ENCODE measurements around the gene TECPR1.

Gene TECPR1

DNA sequence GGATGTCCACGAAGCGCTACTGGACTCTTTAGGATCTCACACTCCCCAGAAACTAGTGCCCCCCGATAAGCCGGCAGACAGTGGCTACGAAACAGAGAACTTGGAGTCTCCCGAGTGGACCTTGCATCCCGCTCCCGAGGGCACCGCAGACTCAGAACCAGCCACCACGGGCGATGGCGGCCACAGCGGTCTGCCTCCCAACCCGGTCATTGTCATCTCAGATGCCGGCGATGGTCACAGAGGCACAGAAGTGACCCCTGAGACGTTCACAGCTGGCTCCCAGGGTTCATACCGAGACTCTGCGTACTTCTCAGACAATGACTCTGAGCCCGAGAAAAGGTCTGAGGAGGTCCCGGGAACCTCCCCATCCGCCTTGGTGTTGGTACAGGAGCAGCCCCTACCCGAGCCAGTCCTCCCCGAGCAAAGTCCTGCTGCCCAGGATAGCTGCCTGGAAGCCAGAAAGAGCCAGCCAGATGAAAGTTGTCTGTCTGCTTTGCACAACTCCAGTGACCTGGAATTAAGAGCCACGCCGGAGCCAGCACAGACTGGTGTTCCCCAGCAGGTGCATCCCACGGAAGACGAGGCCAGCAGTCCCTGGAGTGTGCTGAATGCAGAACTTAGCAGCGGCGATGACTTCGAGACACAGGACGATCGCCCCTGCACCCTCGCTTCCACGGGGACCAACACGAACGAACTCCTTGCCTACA, 58.4 kb downstream of the TECPR1 start:
- Mint-ChIP-seq H3K4me1 (ENCODE audit: low read depth) (peaks cover 7% of the 10 kb centered on the region), H3K9me3 (no peaks in the 10 kb centered on the region), H3K27ac (no peak overlapping the region), H3K36me3 (ENCODE audit: low read depth) (peaks cover 7% of the 10 kb centered on the region), H3K4me3 (no peak overlapping the region), H3K27me3 (ENCODE audit: low read depth) (no peaks in the 10 kb centered on the region)

DNA sequence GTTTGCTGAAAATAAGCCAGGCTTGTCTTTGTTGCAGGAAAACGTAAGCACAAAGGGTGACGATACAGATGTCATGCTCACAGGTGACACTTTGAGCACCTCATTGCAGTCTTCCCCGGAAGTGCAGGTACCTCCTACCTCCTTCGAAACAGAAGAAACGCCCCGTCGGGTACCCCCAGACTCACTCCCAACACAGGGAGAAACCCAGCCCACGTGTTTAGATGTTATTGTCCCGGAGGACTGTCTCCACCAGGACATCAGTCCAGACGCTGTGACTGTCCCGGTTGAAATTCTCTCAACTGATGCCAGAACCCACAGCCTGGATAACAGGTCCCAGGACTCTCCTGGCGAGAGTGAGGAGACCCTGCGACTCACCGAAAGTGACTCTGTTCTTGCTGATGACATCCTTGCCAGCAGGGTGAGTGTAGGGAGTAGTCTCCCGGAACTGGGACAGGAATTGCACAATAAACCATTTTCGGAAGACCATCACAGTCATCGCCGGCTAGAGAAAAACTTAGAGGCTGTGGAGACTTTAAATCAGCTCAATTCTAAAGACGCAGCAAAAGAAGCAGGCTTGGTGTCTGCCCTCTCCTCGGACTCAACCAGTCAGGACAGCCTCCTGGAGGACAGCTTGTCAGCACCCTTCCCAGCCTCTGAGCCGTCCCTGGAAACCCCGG, 59.1 kb downstream of the TECPR1 start:
- Mint-ChIP-seq H3K36me3 (ENCODE audit: low read depth) (peaks cover 9% of the 10 kb centered on the region), H3K27ac (no peak overlapping the region), H3K4me3 (no peak overlapping the region), H3K27me3 (ENCODE audit: low read depth) (no peaks in the 10 kb centered on the region), H3K9me3 (no peaks in the 10 kb centered on the region), H3K4me1 (ENCODE audit: low read depth) (peaks cover 7% of the 10 kb centered on the region)

DNA sequence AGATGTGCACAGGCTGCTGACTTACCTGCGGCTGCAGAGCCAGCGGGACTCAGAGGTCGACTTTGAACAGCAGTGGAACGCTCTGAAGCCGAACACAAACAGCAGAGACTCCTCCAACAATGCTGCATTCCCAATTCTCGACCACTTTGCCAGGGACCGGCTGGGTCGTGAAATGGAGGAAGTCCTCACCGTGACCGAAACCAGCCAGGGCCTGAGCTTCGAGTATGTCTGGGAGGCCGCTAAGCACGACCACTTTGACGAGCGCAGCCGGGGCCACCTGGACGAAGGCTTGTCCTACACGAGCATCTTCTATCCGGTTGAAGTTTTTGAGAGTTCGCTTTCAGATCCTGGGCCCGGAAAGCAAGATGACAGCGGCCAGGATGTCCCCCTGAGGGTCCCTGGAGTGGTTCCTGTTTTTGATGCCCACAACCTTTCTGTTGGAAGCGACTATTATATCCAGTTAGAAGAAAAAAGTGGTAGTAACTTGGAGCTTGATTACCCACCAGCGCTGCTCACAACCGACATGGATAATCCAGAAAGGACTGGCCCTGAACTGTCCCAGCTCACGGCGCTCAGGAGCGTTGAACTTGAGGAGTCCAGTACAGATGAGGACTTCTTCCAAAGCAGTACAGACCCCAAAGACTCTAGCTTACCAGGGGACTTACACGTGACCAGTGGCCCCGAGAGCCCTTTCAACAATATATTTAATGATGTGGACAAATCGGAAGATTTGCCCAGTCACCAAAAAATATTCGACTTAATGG, 60.2 kb downstream of the TECPR1 start:
- Mint-ChIP-seq H3K4me1 (ENCODE audit: low read depth) (peaks cover 7% of the 10 kb centered on the region), H3K9me3 (no peaks in the 10 kb centered on the region), H3K27me3 (ENCODE audit: low read depth) (no peaks in the 10 kb centered on the region), H3K36me3 (ENCODE audit: low read depth) (peaks cover 9% of the 10 kb centered on the region), H3K27ac (no peak overlapping the region), H3K4me3 (no peak overlapping the region)

DNA sequence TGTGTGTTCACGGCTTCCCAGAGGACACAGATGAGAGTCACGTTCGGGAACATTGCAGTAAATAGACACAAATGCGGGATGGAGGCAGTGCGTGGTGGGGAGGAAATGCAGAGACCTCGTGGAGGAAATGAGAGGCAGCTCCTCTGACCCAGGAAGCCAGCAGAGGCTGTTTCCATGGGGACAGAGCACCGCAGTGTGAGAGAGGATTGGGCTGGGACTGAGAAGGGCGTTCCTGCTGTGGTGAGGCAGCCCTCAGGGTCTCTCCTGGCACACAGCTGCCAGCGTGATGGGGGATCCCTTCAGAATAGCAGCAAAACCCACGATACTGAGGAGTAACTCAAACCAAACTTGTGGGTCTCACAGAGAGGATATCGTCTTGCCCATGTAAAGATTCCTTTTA, 62.5 kb downstream of the TECPR1 start:
- no peaks in the 10 kb centered on the region for H3K27me3 Mint-ChIP-seq (ENCODE audit: low read depth)
- peaks cover 9% of the 10 kb centered on the region for H3K36me3 Mint-ChIP-seq (ENCODE audit: low read depth)
- H3K4me3 Mint-ChIP-seq = no peak overlapping the region
- no peak overlapping the region for H3K27ac Mint-ChIP-seq
- H3K9me3 Mint-ChIP-seq = no peaks in the 10 kb centered on the region
- H3K4me1 Mint-ChIP-seq (ENCODE audit: low read depth) = peaks cover 7% of the 10 kb centered on the region

DNA sequence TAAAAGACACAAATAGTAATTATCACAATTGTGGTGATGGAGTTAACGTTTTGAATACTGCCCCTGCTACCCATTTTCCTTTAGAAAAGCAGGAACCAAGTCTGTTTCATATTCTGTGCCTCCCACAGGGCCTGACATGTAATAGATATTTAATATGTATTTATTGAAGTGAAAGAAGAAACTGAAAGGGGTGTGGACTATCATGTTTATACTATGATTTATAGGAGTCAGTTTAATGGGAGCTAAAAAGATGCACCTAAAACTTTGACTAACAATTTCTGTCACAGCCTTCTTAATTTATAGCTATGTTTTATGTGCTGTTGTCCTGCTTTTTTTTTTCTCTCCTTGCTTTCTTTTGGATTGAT, 64.9 kb downstream of the TECPR1 start:
- Mint-ChIP-seq H3K4me1 (ENCODE audit: low read depth) (peaks cover 7% of the 10 kb centered on the region), H3K9me3 (no peaks in the 10 kb centered on the region), H3K36me3 (ENCODE audit: low read depth) (peaks cover 9% of the 10 kb centered on the region), H3K27me3 (ENCODE audit: low read depth) (no peaks in the 10 kb centered on the region), H3K4me3 (no peak overlapping the region), H3K27ac (no peak overlapping the region)

DNA sequence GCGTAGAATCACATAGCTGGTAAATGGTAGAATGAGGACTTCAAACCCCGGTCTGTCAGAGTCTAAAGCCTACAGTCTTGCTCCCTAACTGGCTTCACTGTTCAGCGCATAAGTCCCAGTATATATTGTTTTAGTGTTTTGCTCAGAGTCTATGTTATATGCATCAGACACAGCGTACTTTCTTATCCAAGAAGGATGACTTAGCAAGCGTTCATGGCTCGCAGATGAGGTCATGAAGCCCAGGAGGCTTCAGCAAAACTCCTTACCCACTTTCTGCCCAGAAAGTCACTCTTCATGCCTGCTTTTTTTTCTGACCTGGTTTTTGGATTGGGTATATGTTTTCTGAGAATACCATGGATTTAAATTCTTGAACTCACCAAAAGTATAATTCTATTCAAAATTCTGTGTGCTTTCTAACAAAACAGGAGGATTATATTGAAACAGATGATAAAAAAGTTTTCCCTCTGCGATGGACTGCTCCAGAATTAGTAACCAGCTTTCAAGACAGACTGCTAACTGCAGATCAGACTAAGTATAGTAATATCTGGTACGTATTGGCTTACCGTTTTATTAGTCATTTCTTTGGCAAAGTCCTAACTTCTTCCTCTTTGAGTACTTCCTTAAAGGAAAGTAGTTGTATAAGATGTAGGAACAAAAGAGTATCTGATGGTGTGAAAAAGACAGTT, 65.4 kb downstream of the TECPR1 start:
- H3K4me3 Mint-ChIP-seq = no peak overlapping the region
- no peaks in the 10 kb centered on the region for H3K27me3 Mint-ChIP-seq (ENCODE audit: low read depth)
- peaks cover 9% of the 10 kb centered on the region for H3K36me3 Mint-ChIP-seq (ENCODE audit: low read depth)
- no peak overlapping the region for H3K27ac Mint-ChIP-seq
- H3K4me1 Mint-ChIP-seq (ENCODE audit: low read depth) = peaks cover 7% of the 10 kb centered on the region
- no peaks in the 10 kb centered on the region for H3K9me3 Mint-ChIP-seq

DNA sequence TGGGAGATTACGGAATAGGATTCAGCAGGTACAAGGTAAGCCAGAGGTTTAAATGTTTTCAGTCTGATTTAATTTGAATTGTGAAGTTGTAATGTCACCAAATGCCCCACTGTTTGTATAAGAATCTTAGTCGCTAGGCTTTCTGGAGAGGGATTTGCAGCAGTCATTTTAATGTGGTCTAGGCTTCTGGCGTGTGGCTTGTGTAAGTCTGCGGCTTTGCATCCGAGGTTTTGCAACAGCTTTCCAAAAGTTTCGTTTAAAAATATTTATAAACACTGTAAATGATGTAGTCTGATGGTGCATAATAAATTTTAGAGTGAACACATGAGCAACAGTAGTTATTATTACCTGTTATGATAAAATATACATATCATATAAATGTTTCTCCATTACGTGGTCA, 66.9 kb downstream of the TECPR1 start:
- peaks cover 7% of the 10 kb centered on the region for H3K36me3 Mint-ChIP-seq (ENCODE audit: low read depth)
- H3K27ac Mint-ChIP-seq = no peak overlapping the region
- no peaks in the 10 kb centered on the region for H3K27me3 Mint-ChIP-seq (ENCODE audit: low read depth)
- no peaks in the 10 kb centered on the region for H3K9me3 Mint-ChIP-seq
- H3K4me3 Mint-ChIP-seq = no peak overlapping the region
- H3K4me1 Mint-ChIP-seq (ENCODE audit: low read depth) = peaks cover 6% of the 10 kb centered on the region

DNA sequence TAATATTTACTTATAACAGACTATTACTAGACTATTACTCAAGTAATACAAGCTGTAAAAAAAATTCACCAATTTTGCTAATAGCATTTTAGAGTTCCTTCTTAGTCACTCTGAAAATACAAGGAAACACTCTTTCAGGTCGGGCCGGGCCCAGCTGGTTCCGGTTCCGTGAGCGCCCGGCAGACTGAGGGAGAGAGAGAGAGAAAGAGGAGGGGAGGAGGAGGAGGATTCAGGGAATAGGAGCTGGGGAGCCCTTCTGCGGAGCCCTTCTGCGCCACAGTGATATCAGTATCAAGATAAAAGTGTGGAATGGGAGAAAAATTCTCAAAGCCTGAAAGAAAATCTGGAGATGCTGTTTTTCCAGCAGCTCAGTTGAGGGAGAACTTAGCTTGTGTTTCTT, 71.3 kb downstream of the TECPR1 start:
- Mint-ChIP-seq H3K36me3 (ENCODE audit: low read depth) (no peaks in the 10 kb centered on the region), H3K4me1 (ENCODE audit: low read depth) (no peaks in the 10 kb centered on the region), H3K4me3 (no peak overlapping the region), H3K27me3 (ENCODE audit: low read depth) (no peaks in the 10 kb centered on the region), H3K27ac (no peak overlapping the region), H3K9me3 (no peaks in the 10 kb centered on the region)

DNA sequence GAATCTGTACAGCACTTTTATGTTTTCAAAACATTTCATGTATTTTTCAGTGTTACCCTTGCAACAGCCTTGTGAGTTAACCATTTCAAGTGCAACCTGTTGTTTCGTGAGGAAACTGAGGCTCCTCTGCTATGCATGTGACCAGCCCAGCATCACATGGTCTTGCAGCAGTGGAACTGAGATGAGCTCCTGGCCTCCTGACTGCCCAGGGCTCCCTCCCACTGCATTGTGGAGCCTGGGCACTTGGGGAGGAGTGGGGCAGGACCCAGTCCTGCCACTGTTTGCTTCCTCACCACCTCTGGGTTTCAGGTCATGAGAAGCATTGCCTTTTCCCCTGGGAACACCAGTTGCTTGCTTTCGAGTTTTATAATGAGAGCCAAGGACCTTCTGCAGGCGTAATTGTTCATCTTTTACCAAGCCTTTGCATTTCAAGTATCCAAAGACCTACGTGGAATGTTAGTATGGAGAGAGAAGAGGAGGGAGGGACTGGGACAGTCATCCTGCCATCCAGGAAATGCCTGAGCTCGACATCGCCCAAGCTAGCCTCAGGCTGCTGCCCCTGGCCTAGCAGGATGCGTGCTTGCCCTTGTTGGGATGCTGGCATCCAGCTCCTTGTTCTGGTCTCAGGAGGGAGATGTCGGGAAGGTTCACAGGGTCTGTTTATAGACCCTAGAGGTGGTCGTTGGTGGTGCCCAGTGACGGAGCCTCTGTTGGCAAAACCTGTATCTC, 73.1 kb downstream of the TECPR1 start:
- Mint-ChIP-seq H3K4me3 (no peak overlapping the region), H3K27me3 (ENCODE audit: low read depth) (no peaks in the 10 kb centered on the region), H3K27ac (no peak overlapping the region)

DNA sequence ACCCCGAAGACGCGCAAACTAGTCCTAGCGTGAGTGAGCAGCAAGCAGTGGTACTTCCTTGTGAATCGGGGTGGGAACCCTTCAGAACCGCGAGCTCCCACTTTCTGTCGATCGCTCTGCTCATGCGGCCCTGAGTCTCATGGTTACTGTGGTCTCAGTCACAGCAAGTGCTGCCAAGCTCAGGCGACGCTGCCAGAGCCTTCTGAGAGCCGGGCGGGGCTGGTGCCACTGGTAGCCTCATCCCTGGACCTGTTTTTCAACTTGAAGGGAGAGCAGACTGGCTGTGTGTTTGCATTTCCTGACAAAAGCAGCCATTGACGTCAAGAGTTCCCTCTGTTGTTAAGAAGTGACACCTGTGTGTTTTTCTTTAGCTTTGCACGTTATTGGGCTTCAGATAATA, 73.7 kb downstream of the TECPR1 start:
- peaks cover 4% of the 10 kb centered on the region for H3K36me3 Mint-ChIP-seq (ENCODE audit: low read depth)
- no peaks in the 10 kb centered on the region for H3K27me3 Mint-ChIP-seq (ENCODE audit: low read depth)
- H3K9me3 Mint-ChIP-seq = no peaks in the 10 kb centered on the region
- no peaks in the 10 kb centered on the region for H3K4me1 Mint-ChIP-seq (ENCODE audit: low read depth)
- H3K27ac Mint-ChIP-seq = no peak overlapping the region
- H3K4me3 Mint-ChIP-seq = no peak overlapping the region

More for the DNA sequence above, 73.1 kb downstream of the TECPR1 start:
- H3K4me1 Mint-ChIP-seq (ENCODE audit: low read depth) = no peaks in the 10 kb centered on the region
- no peaks in the 10 kb centered on the region for H3K9me3 Mint-ChIP-seq
- peaks cover 4% of the 10 kb centered on the region for H3K36me3 Mint-ChIP-seq (ENCODE audit: low read depth)

DNA sequence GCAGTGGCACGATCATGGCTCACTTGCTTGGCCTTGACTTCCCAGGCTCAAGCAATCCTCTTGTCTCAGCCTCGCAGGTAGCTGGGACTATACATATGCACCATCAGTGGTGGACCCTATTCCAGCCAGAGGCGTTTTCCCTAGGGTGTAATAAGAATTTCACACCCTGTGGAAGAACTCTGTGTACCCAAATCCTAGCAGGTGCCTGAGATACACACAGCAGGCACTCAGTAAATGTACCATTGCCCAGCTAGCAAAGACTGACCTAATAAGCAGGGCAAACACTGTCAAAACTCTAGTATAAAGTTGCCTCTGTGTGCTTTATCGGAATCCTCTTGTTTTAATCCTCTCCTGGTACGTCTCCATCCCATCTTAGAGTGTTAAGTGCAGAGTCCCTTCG, 74.5 kb downstream of the TECPR1 start:
- no peaks in the 10 kb centered on the region for H3K9me3 Mint-ChIP-seq
- no peak overlapping the region for H3K4me3 Mint-ChIP-seq
- no peak overlapping the region for H3K27ac Mint-ChIP-seq
- no peaks in the 10 kb centered on the region for H3K4me1 Mint-ChIP-seq (ENCODE audit: low read depth)
- H3K27me3 Mint-ChIP-seq (ENCODE audit: low read depth) = no peaks in the 10 kb centered on the region
- H3K36me3 Mint-ChIP-seq (ENCODE audit: low read depth) = peaks cover 6% of the 10 kb centered on the region

DNA sequence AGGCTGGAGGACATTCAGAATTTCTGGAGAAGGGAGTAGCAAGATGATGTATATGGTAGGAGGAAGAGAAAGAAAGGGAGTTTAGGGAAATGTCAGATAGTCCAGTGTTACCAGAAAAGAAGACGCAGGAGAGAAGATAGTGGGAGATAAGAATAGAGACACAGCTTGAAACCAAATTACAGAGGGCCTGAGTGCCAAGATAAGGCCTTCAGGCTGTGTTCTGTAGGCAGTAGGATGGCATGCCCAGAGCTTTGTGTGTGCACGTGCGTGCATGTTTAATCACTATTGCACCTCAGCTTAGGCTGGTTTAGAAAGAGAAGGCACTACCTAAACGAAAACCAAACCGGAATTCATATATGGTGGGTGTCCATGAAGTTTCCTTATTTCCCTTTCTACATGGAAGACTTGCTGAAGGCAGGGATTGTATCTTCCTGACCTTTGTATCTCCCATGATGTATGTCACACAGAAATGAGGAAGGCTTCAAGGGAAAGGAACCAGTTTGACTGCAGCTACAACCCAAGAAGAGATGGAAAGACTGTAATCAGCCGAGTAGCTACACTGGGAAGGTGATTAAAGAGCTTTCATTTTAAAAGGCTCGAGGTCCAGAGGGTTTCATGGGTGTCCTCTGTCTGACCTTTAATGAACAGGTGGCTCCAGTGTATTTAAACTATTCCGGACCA, 76.6 kb downstream of the TECPR1 start:
- H3K4me3 Mint-ChIP-seq = no peak overlapping the region
- no peak overlapping the region for H3K27ac Mint-ChIP-seq
- H3K9me3 Mint-ChIP-seq = no peaks in the 10 kb centered on the region
- no peaks in the 10 kb centered on the region for H3K27me3 Mint-ChIP-seq (ENCODE audit: low read depth)
- no peaks in the 10 kb centered on the region for H3K4me1 Mint-ChIP-seq (ENCODE audit: low read depth)
- peaks cover 8% of the 10 kb centered on the region for H3K36me3 Mint-ChIP-seq (ENCODE audit: low read depth)

DNA sequence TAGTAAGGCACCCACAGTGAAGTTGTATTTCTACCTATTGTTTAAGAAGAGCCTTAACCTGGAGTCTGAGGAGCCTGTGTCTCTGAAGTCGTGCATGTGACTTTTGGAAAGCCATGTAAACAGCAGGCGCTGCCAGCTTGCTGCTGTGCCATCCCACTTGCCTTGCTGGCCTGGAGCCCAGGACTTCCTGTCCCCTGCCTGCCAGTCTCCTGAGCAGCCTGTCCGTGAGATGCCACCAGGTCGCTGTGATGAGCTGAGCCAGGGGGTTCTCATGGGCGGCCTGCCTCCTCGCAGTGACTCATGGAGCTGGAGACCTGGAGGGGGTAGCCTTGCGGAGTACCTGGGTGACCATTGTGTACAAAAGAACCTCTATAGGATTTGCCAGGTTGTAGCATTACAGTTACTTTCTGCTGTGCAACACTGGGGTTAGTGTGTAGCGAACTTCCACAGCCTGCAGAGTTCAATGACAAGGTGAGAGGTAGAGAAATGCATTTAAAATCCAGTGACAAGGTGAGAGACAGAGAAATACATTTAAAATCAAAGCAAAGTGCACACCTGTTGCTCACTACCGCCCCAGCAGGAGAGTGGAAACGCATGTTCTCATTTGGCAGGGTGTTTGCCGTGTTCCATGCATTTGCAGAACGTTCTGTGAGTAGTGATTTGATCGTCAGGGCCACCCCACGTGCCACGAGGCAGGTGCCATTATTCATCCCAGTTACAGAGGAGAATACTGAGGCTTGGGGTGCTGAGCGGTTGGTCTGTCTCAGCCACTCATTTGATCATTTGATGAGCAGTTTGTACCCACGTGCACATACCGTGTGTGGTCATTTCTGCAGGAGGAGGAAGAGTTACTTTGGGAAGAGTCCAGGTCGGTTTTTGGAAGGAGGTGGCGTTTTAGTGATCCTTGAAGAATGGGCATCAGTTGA, 77.4 kb downstream of the TECPR1 start:
- no peak overlapping the region for H3K4me3 Mint-ChIP-seq
- H3K27ac Mint-ChIP-seq = no peak overlapping the region
- no peaks in the 10 kb centered on the region for H3K27me3 Mint-ChIP-seq (ENCODE audit: low read depth)

More for the DNA sequence above, 77.4 kb downstream of the TECPR1 start:
- Mint-ChIP-seq H3K36me3 (ENCODE audit: low read depth) (peaks cover 8% of the 10 kb centered on the region), H3K9me3 (no peaks in the 10 kb centered on the region), H3K4me1 (ENCODE audit: low read depth) (no peaks in the 10 kb centered on the region)

Data from T-helper 1 cell treated with Interleukin-12 subunit alpha and Interleukin-12 subunit beta and Interleukin-4 antibody, amounts not matched to agents 30 μg/mL and 1 μg/mL, for 36 hours (primary cell).